H9 (cell line): ENCODE data around the gene SLC2A1. TPM values are rescaled to one million over a fixed set of nuclear protein-coding genes. Genes with fewer than 3 reads are reported as not detected.
A peak's percentile ranks its signal among the peaks of the same experiment; 100 is the strongest.

ENCODE experiments used
- DNase-seq: peaks from one replicate; pipeline ENCODE4 v3.0.0-alpha.2; 2017
- H2AFZ ChIP-seq: one replicate; pipeline ENCODE4 v1.6.1; 2013; ENCODE audit warnings: mild to moderate bottlenecking, low read length, control low read depth, moderate library complexity
- H2AK5ac ChIP-seq: 2 replicates; pipeline ENCODE4 v1.6.1; 2013; ENCODE audit warnings: low read length, control low read depth, mixed read lengths; ENCODE audit not compliant: insufficient read length
- H2BK120ac ChIP-seq: one replicate; pipeline ENCODE4 v1.6.1; 2013; ENCODE audit warnings: low read depth, mild to moderate bottlenecking, low read length, control low read depth, inconsistent platforms; ENCODE audit not compliant: poor library complexity, severe bottlenecking
- H2BK12ac ChIP-seq: 2 replicates; pipeline ENCODE4 v1.6.1; 2013; ENCODE audit warnings: low read length, control low read depth, mixed read lengths, low read depth; ENCODE audit not compliant: insufficient read length
- H2BK15ac ChIP-seq: 2 replicates; pipeline ENCODE4 v1.6.1; 2013; ENCODE audit warnings: low read depth, low read length, control low read depth
- H2BK20ac ChIP-seq: one replicate; pipeline ENCODE4 v1.6.1; 2013; ENCODE audit warnings: low read depth, mild to moderate bottlenecking, low read length, control low read depth, inconsistent platforms; ENCODE audit not compliant: poor library complexity, severe bottlenecking
- H2BK5ac ChIP-seq: 2 replicates; pipeline ENCODE4 v1.6.1; 2013; ENCODE audit warnings: low read length, control low read depth, mixed read lengths; ENCODE audit not compliant: insufficient read length
- H3K14ac ChIP-seq: 2 replicates; pipeline ENCODE4 v1.6.1; 2013; ENCODE audit warnings: low read length, control low read depth; ENCODE audit not compliant: insufficient read depth
- H3K18ac ChIP-seq: 2 replicates; pipeline ENCODE4 v1.6.1; 2013; ENCODE audit warnings: low read depth, mild to moderate bottlenecking, mixed read lengths, low read length, control low read depth; ENCODE audit not compliant: insufficient read length
- H3K23ac ChIP-seq: 2 replicates; pipeline ENCODE4 v1.6.1; 2013; ENCODE audit warnings: low read length, control low read depth, mixed read lengths, low read depth; ENCODE audit not compliant: insufficient read length
- H3K23me2 ChIP-seq: 2 replicates; pipeline ENCODE4 v1.6.1; 2013; ENCODE audit warnings: low read depth, mild to moderate bottlenecking, mixed read lengths, low read length, control low read depth; ENCODE audit not compliant: insufficient read length, poor library complexity, severe bottlenecking
- H3K27ac ChIP-seq: 2 replicates; pipeline ENCODE4 v1.5.1; 2013; ENCODE audit warnings: low read length, control low read depth, mixed read lengths, low read depth; ENCODE audit not compliant: insufficient read length
- H3K27me3 ChIP-seq: 2 replicates; pipeline ENCODE4 v1.6.1; 2013; ENCODE audit warnings: low read length, control low read depth, inconsistent platforms; ENCODE audit not compliant: insufficient read depth
- H3K4ac ChIP-seq: 2 replicates; pipeline ENCODE4 v1.6.1; 2013; ENCODE audit warnings: low read depth, mild to moderate bottlenecking, control low read depth, inconsistent platforms, low read length, moderate library complexity
- H3K4me1 ChIP-seq: 2 replicates; pipeline ENCODE4 v1.6.1; 2013; ENCODE audit warnings: low read length, control low read depth, inconsistent platforms; ENCODE audit not compliant: insufficient read depth
- H3K4me2 ChIP-seq: 2 replicates; pipeline ENCODE4 v1.6.1; 2013; ENCODE audit warnings: low read length, control low read depth, mixed read lengths; ENCODE audit not compliant: insufficient read length, insufficient read depth
- H3K56ac ChIP-seq: 2 replicates; pipeline ENCODE4 v1.6.1; 2013; ENCODE audit warnings: low read depth, mild to moderate bottlenecking, mixed read lengths, low read length, control low read depth; ENCODE audit not compliant: insufficient read length
- H3K79me1 ChIP-seq: 2 replicates; pipeline ENCODE4 v1.6.1; 2013; ENCODE audit warnings: low read depth, mild to moderate bottlenecking, moderate library complexity, low read length, control low read depth, inconsistent platforms; ENCODE audit not compliant: insufficient read depth, poor library complexity, severe bottlenecking
- H3K79me2 ChIP-seq: 2 replicates; pipeline ENCODE4 v1.6.1; 2013; ENCODE audit warnings: low read length, control low read depth, inconsistent platforms; ENCODE audit not compliant: insufficient read depth
- H3K9ac ChIP-seq: 2 replicates; pipeline ENCODE4 v1.6.1; 2013; ENCODE audit warnings: low read length, control low read depth, mixed read lengths; ENCODE audit not compliant: insufficient read length; ENCODE audit errors: extremely low read depth
- H3K9me3 ChIP-seq: one replicate; pipeline ENCODE4 v1.6.1; 2013; ENCODE audit warnings: low read depth, low read length, inconsistent platforms; ENCODE audit not compliant: control insufficient read depth
- H3T11ph ChIP-seq: one replicate; pipeline ENCODE4 v1.6.1; 2013; ENCODE audit warnings: mild to moderate bottlenecking, low read length, control low read depth, inconsistent platforms
- H4K20me1 ChIP-seq: one replicate; pipeline ENCODE4 v1.6.1; 2013; ENCODE audit not compliant: control insufficient read depth, insufficient read length, insufficient read depth
- H4K5ac ChIP-seq: 2 replicates; pipeline ENCODE4 v1.6.1; 2013; ENCODE audit warnings: low read depth, mild to moderate bottlenecking, mixed read lengths, low read length, control low read depth; ENCODE audit not compliant: insufficient read length
- H4K8ac ChIP-seq: replicated peaks from 2 replicates; pipeline ENCODE4 v1.6.1; 2013; ENCODE audit warnings: low read length, control low read depth, mixed read lengths, low read depth; ENCODE audit not compliant: insufficient read length
- H4K91ac ChIP-seq: 2 replicates; pipeline ENCODE4 v1.6.1; 2013; ENCODE audit warnings: low read depth, mild to moderate bottlenecking, moderate library complexity, mixed read lengths, low read length, control low read depth; ENCODE audit not compliant: insufficient read length
- H3K27ac Mint-ChIP-seq, 3 experiments: 2 replicates in 2 of 3; 3 replicates in 1 of 3; pipeline ENCODE4 v1.8.0; 2020 to 2021; ENCODE audit warnings: mixed read lengths in 3 of 3, mild to moderate bottlenecking in 1 of 3, moderate library complexity in 1 of 3
- H3K27me3 Mint-ChIP-seq: 2 replicates; pipeline ENCODE4 v1.8.0; 2021; ENCODE audit warnings: low read depth, mild to moderate bottlenecking, moderate library complexity, mixed read lengths
- H3K36me3 Mint-ChIP-seq, 3 experiments: 2 replicates in 2 of 3; 3 replicates in 1 of 3; pipeline ENCODE4 v1.8.0; 2020 to 2021; ENCODE audit warnings: low read depth in 3 of 3, mixed read lengths in 3 of 3; ENCODE audit not compliant: insufficient read depth in 1 of 3
- H3K4me1 Mint-ChIP-seq, 2 experiments: 2 replicates each; pipeline ENCODE4 v1.8.0; 2020; ENCODE audit warnings: mixed read lengths in 2 of 2
- H3K4me3 Mint-ChIP-seq, 2 experiments: 2 replicates in 1 of 2; 3 replicates in 1 of 2; pipeline ENCODE4 v1.8.0; 2020 to 2021; ENCODE audit warnings: mild to moderate bottlenecking in 2 of 2, mixed read lengths in 2 of 2, moderate library complexity in 1 of 2
- H3K9me3 Mint-ChIP-seq, 2 experiments: 2 replicates in 1 of 2; 3 replicates in 1 of 2; pipeline ENCODE4 v1.8.0; 2020; ENCODE audit warnings: mild to moderate bottlenecking in 2 of 2, mixed read lengths in 2 of 2, moderate library complexity in 1 of 2
- CTCF ChIP-seq: fragments of 200-600 bp; sonication (generic); conservative IDR thresholded peaks from 3 replicates; pipeline ENCODE4 v1.8.0; 2021; ENCODE audit warnings: antibody characterized with exemption, mild to moderate bottlenecking
- WGBS: extraction: QIAGEN DNeasy Blood & Tissue Kit; methylation state at CpG from one replicate; pipeline ENCODE4 v1.1.7; 2013; ENCODE audit warnings: missing lambda C conversion rate, low lambda C conversion rate, mixed read lengths; ENCODE audit not compliant: insufficient read length; ENCODE audit errors: extremely low coverage; 5-methylcytosine and 5-hydroxymethylcytosine counted together
- total RNA-seq: library from RNA; stranded (reverse); gene quantifications from 2 replicates; pipeline ENCODE4 v1.2.1, GENCODE V29; 2021

Gene SLC2A1
- total RNA-seq, 1 experiment from 2014 or later: 186 TPM

- Histone ChIP-seq H3T11ph (no peak overlapping the region), H3K4ac (no peak overlapping the region), H3K9me3 (no peaks in the 10 kb centered on the region), H3K79me2 (no peaks in the 10 kb centered on the region), H4K5ac (no peak overlapping the region), H3K56ac (no peak overlapping the region), H3K27ac (no peak overlapping the region), H3K14ac (no peak overlapping the region), H3K18ac (no peak overlapping the region), H4K20me1 (no peaks in the 10 kb centered on the region), H2BK12ac (no peak overlapping the region), H2BK120ac (no peak overlapping the region), H4K8ac (no peak overlapping the region), H2BK15ac (no peak overlapping the region), H2BK20ac (peak overlapping the region; percentile 93), H2BK5ac (no peak overlapping the region), H2AFZ (no peak overlapping the region), H3K4me2 (no peak overlapping the region), H3K4me1 (no peaks in the 10 kb centered on the region; the same call in 1 of the 2 replicates), H3K9ac (no peak overlapping the region), H4K91ac (no peak overlapping the region), H3K23ac (no peak overlapping the region), H3K79me1 (no peaks in the 10 kb centered on the region), H2AK5ac (no peak overlapping the region), H3K23me2 (no peaks in the 10 kb centered on the region), H3K27me3 (no peaks in the 10 kb centered on the region)
- DNase-seq: no peak
- Mint-ChIP-seq H3K36me3 (peaks cover 0 to 3% (median 0%) of the 10 kb centered on the region in 3 experiments; a peak in 2 of 7 replicates), H3K27ac (peak overlapping the region in 2 of 3 experiments; percentile 5 to 17; a peak in 2 of 7 replicates), H3K9me3 (no peaks in the 10 kb centered on the region), H3K4me3 (no peak overlapping the region), H3K4me1 (peaks cover 21 to 31% of the 10 kb centered on the region in 2 experiments), H3K27me3 (no peaks in the 10 kb centered on the region)
- TF ChIP-seq CTCF: no peak
- WGBS: no CpG with 5 or more reads among the region's 5 CpGs
Measured at GRCh38 chr1:42992054-42992571, 33.4 kb upstream of the SLC2A1 start.
